Measurements from ENCODE around the gene LPP.

DNA sequence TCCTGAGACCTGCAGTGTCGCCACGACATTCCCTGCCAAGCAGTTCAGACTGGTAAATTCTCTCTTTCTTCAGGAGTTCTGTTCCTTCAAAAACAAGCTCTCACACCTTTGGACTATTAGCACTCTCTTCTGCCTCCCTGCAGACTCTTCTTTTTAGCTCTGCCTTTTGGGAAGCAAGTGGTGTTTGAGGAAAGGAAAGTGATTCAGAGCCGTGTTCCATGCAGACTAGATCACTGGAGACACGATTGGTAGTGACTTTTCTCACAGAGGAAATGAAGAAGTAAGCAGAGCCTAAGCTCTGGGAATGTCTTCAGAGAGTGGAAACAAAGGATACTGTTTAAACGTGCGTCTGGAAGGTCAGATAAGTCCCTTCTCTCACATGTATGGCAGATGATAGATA is 747.2 kb downstream of the LPP start:
- no peak for TF ChIP-seq EZH2 (IDR thresholded peaks at IDR 0.05; ENCODE audit: low read depth)
- TF ChIP-seq, protein P1, sequence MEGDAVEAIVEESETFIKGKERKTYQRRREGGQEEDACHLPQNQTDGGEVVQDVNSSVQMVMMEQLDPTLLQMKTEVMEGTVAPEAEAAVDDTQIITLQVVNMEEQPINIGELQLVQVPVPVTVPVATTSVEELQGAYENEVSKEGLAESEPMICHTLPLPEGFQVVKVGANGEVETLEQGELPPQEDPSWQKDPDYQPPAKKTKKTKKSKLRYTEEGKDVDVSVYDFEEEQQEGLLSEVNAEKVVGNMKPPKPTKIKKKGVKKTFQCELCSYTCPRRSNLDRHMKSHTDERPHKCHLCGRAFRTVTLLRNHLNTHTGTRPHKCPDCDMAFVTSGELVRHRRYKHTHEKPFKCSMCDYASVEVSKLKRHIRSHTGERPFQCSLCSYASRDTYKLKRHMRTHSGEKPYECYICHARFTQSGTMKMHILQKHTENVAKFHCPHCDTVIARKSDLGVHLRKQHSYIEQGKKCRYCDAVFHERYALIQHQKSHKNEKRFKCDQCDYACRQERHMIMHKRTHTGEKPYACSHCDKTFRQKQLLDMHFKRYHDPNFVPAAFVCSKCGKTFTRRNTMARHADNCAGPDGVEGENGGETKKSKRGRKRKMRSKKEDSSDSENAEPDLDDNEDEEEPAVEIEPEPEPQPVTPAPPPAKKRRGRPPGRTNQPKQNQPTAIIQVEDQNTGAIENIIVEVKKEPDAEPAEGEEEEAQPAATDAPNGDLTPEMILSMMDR (conservative IDR thresholded peaks at IDR 0.05), result no peak

All from PC-9 (cell line).